NCI-H1417 treated with DMSO at 0.1 percent for 48 hours (cell line): ENCODE data around the gene SCD.

ENCODE experiments used
- DNase-seq: peaks from one replicate; lab custom pipeline; 2025; lab: John Stamatoyannopoulos, UW

Gene SCD

DNA sequence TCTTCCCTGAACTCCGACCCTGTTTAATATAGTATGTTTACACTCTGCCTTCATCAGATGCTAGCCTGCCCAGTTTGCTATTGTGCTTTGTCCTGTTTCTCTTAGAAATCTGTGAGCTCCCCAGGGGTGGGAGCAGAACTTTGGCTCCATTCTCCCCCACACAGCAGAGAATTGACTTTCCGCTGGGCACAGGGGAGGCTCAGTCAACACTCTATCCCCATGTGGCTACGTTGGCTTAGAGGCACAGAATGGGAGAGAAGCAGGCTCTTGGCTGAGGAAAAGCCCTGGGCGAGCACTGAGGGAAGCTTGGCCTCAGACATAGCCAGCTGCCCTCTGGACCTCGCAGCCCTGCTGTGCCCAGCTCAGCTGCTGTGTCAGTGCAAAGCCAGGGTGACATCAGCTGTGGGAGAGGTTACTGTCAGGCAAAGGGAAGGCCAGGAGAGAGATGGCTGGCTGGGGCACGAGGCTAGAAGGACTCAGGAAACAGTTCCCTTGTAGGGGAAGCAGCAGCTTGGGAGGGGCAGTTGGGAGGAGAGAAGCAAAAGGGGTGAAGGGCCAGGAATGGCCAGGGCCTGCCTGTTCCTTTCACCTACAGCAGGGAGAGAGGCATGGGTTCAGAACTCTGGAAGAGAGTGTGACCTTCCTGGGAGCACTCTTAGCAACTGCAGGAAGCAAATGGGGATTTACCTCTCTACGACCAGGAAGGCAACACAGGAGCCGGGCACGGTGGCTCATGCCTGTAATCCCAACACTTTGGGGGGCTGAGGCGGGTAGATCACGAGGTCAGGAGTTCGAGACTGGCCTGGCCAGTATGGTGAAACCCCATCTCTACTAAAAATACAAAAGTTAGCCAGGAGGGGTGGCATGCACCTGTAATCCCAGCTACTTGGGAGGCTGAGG lies 5.8 kb upstream of the SCD start:
- no peak for DNase-seq

DNA sequence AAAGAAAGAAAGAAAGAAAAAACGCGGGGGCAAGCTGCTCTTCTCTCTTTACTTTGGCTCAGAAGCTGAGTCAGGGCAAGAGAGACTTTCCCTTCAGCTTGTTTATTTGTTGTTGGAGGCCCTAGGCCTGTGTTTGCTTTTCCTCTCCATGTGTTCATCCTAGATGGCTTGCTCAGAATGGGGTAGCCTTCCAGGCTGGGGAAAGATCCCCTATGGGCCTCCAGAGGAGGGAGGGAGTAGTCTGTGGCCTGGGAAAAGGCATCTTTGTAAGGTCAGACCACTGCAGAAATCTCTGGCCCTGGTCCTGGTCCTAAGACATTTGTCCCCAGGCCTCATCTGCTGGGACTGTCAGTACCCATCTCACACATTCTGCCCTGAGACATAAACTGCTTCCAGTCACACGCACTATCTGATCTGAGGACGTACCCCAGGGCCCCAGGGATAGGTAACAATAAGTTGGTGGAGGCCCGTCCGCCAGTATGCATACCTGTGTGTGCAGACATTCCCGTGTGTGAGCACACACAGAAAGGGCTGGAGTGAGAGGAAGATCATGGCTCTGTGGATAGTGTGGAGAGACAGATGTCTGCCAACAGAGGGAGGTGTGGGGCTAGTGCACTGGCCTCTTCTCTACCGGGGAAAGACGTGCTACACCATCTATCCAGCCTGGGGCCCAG lies 4.9 kb upstream of the SCD start:
- DNase-seq = no peak

DNA sequence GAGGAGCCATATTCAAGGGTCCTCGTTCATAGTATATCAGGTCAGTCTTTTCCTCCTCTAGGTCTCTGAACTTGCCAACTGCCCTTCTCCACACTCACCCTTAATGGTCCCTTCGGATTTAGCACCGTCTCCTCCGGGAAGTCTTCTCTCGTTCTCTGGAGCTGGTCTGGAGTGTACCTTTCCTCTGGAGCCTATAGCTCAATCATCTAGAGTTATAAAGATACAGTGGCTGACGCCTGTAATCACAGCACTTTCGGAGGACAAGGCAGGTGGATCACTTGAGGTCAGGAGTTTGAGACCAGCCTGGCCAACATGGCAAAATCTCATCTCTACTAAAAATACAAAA lies 4.4 kb upstream of the SCD start:
- no peak for DNase-seq

DNA sequence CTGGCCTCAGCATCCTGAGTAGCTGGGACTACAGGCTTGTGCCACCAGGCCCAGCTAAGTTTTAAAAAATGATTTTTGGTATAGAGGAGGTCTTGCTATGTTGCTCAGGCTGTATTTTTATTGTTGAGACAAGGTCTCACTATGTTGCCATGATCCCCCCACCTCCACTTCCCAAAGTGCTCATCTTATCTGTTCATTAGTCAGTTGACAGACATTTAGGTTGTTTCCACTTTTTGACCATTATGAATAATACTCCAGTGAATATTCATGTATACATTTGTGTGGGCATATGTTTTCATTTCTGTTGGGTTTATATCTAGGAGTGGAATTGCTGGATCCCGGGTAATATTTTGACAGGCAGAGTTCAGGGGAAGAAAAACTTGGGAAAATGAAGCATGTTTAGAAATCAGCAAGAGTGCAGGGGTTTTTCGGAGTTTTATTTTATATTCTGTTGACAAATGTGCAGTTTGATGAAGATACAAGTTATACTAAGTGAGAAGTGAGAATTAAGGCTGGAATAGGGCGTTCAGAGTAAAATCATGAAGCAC lies 2.7 kb upstream of the SCD start:
- DNase-seq = no peak

DNA sequence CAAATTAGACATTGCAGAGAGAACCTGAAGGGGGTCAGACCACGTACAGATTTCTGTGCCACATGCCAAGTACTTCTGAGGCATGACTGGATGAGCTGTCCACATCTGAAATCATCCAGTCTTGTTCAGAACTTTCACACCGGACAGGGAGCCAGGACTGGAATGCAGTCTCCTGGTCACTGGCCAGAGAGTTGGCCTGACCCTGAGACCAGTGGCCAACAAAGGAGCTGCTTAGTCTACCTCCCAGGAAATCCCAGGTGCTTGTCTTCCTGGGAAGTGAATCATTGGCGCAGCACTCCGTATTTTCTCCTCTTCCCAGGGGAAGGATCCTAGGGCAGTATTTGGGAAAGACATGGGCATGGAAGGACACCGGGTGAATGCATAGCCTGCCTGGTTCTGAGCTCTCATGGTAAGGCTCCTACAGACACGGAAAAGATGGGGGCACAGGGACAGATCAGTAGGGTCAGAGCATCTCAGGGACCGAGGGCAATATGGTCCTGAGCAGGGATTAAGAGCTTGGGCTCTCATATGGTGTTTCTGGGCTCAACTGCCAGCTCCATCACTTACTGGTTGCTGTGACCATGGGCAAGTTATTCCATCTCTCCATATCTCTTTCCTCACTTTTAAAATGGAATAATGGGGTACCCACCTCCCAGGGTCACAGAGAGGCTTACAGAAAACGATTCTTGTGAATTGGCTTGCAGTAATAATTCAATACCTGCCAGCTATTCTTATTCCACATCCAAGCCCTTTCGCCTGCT lies 1.3 kb upstream of the SCD start:
- no peak for DNase-seq

DNA sequence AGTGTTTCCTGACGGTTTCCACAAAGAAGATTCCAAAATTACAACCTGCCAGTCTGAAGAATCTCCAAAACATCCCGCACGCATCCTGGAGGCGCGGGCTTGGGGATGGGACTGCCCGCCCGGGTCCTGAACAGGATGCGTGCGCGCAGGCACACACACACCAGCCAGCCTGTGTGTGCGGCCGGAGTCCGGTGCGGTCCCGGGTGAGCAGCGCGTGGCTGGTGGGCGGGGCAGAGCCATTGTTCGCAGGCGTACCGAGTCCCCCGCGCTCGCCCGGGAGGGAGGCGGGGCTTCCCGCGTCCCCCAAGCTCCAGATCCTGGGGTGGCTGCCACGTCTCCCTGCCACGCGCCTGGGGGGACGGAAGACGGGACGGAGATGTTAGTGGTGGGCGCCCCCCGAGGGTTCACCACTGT lies 675 bp upstream of the SCD start:
- DNase-seq = no peak

DNA sequence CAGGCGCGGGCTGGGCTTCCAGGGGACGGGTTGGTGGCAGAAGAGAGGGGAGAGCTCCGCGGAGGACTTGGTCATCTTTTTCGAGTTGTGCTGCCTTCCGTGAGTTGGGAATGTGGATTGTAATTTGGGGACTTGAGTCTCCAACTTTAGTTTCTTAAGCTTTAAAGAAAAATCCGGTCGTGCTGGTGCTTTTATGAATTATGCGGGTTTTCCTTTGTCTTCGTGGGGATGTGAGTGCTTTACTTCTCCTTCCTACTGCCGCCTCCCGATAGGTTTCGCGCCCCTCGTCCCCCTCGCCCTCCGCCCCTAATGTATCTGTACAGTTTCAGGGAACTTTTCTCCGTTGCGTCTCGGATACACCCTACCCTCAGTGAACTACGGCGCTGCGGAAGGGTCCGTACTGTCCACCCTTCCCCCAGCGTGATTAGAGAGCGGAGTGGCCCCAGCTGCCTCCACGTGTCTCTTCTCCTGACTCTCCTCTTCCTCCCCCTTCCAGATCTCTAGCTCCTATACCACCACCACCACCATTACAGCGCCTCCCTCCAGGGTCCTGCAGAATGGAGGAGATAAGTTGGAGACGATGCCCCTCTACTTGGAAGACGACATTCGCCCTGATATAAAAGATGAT lies 649 bp downstream of the SCD start:
- DNase-seq = no peak

DNA sequence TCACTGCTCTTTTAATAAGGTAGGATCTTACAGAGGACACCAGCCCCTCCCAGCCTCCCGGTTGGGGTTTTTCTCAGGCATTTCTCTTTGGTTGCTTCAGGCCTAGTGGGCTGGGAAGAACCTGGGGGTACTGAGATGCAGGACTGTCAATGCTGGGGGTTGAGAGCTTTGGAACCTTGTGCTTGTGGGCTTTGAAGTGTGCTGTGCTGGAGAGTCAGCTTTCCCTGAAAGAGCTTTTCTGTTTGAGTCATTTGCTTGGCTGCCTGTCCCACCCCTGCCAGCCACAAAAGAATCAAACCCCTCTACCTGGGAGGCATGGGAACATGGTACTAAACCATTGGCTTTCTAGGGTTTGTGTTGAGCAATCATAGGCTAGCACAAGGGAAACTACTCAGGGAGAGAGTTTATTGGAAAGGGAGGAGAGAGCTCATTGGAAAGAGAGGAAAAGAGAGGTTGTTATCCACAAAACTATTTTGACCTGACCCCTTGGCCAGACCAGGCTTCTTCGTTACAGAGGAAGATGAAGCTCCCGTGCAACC lies 1.4 kb downstream of the SCD start:
- DNase-seq = no peak

DNA sequence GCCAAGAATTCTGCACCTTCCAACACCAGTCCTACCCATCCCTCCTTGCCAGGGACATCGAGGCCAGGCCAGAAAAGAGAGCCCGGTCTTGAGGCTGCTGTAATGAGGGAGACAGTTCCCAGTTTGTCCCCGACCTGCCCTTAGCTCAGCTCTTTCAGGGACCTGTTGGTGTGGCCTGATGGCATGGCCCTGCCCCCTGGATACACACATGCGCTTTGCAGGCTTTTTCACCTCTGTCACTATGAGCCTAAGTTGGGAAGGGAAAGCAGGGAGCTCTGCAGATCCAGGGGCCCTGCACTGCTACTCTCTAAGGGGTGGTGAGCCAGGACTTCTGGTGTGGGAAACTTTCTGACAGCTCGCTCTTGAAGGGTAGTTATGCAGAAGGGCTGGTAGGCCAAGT lies 2.1 kb downstream of the SCD start:
- DNase-seq = no peak

DNA sequence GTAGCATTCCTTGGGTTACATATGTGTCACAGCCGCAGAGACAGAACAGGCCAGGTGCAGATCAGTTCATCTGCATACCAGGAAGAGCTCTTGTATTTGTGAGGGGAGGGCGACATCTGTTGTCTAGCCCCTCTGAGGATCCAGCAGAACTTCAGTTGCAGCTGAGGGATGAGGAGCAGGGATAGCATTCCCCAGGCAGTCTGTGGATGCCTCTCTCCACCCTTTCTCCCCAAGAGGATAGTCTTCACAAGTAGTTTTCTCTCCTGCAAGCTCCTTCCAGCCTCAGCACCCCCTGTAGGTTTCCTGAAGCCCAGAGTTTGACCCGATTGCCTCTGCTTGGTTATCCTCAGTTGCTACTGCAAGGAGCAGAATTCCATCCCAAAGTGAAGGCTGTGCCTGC lies 2.6 kb downstream of the SCD start:
- no peak for DNase-seq

DNA sequence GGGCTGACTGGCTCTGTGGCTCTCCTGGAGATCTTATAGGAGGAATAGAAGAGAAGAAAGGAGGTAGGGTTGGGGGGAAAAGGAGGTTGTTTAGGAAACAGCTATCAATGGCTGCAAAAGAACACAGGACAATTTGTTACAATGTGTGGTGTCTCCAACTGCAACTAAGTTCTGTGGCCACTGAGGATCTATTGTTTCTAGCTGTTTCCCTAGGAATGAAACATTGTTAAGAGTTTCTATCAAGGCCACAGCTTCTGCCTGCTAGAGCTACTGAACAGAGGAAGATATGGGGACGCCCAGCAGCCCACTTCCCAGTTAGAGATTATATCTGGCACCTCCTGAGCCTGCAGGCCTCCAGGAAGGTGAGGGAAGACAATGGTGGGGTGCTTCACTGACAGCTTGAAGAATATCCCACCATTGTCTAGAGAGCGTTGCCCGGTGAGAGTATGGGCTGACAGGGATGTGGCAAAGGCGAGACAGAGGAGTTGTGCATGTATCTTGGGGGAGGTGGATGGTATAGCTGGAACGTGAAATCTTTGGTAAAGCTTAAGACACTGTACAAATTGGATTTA lies 4.0 kb downstream of the SCD start:
- DNase-seq = no peak

DNA sequence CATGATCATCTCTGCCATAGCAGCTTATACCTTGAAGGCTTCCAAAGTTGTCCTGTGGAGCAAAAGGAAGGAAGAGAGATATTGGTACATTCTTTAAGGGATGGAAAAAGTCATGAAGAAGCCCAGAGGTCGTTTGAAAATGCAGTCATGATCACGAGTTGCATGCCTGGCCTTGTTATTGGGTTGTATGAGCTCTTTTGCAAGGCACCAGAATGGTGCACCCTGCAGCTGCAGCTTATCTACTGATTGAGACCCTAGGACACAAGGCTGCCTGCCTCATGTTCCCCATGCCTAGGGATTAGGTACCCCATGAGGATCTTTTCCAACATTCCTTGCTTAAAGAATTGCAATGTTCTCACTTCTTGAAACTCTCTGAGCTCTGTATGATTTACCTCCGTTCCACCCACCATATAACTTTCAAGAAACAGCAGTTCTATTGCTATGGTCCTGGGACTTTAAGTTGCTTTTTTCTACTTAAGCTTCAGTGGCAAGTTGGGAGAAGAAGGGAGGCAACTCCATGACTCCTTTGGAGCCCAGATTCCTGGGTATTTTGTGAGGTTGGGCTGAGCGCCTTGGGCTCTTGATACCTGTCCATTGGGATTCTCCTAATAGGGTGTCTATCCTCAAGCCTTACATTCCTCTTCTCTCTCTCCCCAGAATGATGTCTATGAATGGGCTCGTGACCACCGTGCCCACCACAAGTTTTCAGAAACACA lies 6.9 kb downstream of the SCD start:
- no peak for DNase-seq

DNA sequence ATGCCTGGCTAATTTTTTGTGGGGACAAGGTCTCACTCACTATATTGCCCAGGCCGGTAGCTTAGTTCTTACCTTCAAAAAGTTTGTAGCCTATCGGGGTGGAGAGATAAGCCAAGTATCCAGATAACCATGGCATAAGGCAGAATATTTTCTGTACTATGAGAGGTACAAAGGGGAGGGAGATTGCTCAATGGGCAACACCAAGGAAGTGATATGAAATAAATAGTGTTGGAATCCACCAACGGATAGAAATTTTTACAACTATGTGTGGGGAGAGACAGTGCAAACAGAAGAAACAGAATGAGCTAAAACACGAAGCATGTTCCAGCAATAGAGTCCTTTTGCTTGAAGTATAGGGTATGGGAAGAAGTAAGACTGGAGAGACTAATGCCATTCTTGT lies 8.1 kb downstream of the SCD start:
- no peak for DNase-seq

DNA sequence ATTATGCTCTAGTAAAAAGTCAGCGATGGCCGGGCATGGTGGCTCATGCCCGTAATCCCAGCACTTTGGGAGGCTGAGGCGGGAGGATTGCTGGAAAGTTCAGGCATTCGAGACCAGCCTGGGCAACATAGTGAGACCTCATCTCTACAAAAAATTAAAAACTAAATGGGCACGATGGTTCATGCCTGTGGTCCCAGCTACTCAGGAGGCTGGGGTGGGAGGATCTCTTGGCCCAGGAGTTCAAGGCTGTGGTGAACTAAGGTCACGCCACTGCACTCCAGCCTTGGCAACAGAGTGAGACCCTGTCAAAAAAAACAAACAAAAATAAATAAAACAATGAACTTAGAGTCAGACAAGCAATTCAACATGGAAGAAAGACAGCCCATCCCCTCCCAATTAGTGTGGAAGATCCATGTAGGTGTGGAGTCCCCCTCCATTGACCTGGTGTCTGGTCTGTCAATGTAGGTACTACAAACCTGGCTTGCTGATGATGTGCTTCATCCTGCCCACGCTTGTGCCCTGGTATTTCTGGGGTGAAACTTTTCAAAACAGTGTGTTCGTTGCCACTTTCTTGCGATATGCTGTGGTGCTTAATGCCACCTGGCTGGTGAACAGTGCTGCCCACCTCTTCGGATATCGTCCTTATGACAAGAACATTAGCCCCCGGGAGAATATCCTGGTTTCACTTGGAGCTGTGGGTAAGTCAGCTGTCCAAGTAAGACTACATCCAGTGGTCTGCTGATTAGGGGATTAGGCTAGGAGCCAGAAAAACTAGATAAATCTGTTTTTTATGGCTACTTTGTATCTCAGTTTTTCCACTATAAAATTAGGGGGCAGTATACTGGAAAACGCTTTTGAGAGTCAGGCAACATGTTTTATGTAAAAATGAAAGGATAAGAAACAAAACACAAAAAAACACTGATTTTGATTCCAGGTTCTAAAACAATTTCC lies 9.3 kb downstream of the SCD start:
- DNase-seq = no peak

DNA sequence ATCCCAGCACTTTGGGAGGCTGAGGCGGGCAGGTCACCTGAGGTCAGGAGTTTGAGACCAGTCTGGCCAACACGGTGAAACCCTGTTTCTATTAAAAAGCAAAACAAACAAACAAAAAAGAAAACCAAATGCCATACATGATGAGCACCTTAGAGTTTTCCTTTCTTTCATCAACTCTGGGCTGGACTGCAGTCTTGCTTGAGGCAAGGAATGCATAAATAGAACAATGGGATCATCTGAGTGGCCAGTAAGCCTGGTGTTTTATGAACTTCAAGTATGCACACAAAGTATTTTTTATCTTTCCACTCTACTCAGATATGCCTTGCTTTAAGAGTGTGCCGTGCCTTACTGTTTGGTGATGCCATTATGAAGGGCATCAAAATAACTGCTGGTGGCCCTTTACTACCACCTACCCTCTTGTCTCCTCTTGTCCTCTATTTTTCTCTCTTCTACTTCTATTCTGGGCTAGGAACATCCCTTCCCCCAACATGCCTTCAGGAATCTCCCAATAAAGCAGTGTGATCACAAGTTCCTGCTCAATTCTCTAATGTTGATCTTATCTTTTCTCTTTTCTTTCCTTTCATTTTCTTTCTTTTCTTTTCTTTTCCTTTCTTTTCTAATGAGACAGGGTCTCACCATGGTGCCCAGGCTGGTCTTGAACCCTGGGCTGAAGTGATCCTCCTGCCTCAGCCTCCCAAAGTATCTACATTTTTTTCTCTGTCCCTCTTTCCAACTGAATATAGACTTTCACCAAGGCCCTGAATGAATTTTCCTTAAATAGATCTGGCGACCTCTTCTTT lies 10.2 kb downstream of the SCD start:
- no peak for DNase-seq

DNA sequence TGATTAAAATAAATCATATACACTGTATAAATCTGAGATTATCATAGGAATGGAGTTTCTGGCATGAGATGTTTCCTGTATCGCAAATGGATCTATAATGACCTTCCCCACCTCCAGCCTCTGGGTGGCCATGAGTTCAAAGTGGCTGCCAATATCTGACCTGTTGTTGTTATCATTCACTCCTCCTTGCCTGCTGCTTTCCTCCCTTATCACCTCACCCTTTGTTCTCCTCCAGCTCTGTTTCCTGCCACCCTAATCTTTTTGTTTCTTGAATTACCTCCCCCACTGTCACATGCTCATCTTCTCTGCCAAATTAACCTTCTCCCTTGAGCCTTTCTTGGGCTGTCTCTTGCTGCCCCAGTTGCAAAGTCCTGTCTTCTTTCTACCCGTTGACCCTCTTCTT lies 12.0 kb downstream of the SCD start:
- DNase-seq = no peak

DNA sequence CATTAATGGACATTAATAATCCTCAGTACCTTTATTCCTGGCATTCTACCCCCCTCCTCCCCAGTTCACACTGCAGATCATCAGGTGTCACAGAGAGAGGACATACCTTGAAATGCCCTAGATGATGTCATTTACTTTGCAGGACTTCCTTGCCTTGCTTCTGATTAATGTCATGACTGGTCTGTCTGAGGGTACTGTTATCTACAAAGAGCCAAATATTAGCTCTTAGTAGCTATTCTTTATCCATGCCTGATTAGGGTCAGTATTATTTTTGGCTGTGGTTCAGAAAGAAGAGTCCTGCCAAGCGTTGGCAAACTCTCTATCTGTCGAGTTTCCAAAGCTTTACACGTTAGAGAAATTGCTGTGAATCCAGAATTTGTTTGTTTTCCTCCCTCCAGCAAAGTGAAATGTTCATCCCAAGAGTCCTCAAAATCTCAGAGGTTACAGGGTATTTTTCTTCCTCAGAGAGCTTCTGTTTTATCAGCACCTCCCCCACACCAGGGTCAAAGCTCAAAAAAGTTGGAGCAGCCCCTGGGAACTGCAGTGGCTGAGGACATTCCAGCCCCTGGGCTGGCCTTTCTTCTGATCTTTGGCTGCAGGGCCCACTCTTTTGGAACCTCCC lies 12.6 kb downstream of the SCD start:
- DNase-seq = no peak

DNA sequence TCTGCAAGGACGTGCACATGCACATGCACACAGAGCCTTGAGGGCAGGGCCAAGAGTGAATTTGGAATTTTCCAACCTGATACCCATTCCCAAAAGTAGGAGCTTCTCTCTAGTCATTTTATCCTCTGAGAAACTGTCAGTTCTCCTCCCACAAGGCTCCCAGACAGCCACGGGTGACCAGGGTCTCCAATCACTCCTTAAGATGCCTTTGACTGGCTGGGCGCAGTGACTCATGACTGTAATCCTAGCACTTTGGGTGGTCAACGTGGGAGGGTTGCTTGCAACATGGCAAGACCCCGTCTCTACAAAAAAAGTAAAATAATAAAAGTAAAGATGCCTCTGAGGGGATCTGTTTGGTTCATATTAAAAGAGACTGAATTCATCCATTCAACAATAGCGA lies 13.2 kb downstream of the SCD start:
- no peak for DNase-seq
